ENCODE measurements around the gene GAGE12H.
"Not testable (repeated sequence)": the region's sequence is repeated elsewhere in the genome, so short reads cannot be mapped to it uniquely, and the experiment has no call there.

DNA sequence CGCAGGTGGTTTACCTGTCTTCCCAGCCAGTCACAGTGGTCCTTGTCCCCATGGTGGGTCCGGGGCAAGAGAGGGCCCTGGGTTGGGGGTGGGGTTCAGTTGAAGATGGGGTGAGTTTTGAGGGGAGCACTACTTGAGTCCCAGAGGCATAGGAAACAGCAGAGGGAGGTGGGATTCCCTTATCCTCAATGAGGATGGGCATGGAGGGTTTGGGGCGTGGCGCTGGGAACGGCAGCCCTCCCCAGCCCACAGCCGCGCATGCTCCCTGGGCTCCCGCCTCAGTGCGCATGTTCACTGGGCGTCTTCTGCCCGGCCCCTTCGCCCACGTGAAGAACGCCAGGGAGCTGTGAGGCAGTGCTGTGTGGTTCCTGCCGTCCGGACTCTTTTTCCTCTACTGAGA, 9.4 kb downstream of the GAGE12H start, which contains the start of gene GAGE2A:
- TF ChIP-seq POLR2AphosphoS5, EP300 (IDR thresholded peaks at IDR 0.05): not testable (repeated sequence)
- TF ChIP-seq, protein P1, sequence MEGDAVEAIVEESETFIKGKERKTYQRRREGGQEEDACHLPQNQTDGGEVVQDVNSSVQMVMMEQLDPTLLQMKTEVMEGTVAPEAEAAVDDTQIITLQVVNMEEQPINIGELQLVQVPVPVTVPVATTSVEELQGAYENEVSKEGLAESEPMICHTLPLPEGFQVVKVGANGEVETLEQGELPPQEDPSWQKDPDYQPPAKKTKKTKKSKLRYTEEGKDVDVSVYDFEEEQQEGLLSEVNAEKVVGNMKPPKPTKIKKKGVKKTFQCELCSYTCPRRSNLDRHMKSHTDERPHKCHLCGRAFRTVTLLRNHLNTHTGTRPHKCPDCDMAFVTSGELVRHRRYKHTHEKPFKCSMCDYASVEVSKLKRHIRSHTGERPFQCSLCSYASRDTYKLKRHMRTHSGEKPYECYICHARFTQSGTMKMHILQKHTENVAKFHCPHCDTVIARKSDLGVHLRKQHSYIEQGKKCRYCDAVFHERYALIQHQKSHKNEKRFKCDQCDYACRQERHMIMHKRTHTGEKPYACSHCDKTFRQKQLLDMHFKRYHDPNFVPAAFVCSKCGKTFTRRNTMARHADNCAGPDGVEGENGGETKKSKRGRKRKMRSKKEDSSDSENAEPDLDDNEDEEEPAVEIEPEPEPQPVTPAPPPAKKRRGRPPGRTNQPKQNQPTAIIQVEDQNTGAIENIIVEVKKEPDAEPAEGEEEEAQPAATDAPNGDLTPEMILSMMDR (IDR thresholded peaks at IDR 0.05) = not testable (repeated sequence)
